ENCODE results near the gene TLE2.

Gene TLE2

DNA sequence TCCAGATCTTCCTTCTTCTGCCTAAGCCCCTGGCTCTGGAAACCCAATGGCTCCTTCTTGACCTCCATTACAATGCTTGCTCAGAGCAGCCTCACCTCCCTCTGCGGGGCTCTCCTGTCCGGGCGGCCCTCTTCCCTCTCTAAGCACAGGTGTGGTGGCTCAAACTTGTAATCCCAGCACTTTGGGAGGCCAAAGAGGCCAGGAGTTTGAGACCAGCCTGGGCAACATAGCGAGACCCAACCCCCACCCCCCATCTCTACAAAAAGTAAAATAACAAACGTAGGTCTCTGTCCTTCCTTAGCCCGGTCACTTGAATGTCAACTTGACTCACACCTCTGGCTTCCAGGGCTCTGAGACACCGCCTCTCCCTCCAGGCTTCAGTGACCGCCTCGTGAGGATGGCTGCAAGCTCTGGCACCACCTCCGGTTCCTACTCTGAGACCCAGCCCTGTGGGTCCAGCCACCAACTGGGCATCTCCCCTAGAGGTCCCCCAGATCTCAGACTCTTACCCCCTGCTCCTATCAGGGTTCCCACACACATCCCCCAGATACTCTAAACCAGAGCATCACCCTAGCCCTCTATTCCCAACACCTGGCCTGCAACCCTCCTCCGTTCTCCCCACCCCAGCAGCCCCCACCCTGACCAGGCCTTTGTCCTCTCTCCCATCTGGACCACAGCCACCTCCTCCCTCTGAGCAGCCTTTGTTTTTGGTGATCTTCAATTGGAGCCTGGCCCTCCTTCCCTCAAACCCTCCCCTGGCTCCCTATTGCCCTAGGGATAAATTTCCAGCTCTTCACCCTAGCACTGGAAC lies 4.7 kb upstream of the TLE2 start:
- no peaks in the 10 kb centered on the region for H3K36me3 ChIP-seq (ENCODE audit: control insufficient read depth, insufficient read depth, low read length)
- peak overlapping the region; percentile 58 for H3K4me3 ChIP-seq (ENCODE audit: low read depth, low read length)
- H3K4me1 ChIP-seq (ENCODE audit: control insufficient read depth, insufficient read depth, low read length) = peaks cover 8% of the 10 kb centered on the region
- no peaks in the 10 kb centered on the region for H3K9me3 ChIP-seq (ENCODE audit: control insufficient read depth, insufficient read depth, low read length)
- peaks cover 38% of the 10 kb centered on the region for H3K27me3 ChIP-seq (ENCODE audit: control insufficient read depth, insufficient read depth, low read length)
- no peak overlapping the region for H3K9ac ChIP-seq (ENCODE audit: low read depth, low read length)

DNA sequence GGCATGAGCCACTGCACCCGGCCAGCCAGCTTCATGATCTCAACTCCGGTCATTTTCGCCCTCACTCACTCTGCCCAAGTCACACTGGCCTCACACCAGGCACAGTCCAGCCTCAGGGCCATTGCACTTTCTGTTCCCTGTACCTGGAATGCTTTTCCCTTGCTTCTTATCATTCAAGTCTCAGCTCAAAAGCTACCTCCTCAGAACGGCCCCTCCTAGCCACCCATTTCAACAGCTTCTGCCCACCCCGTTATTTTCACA lies 2.5 kb upstream of the TLE2 start:
- Histone ChIP-seq H3K4me3 (ENCODE audit: low read depth, low read length) (no peak overlapping the region), H3K9me3 (ENCODE audit: control insufficient read depth, insufficient read depth, low read length) (no peaks in the 10 kb centered on the region), H3K4me1 (ENCODE audit: control insufficient read depth, insufficient read depth, low read length) (peaks cover 8% of the 10 kb centered on the region), H3K9ac (ENCODE audit: low read depth, low read length) (no peak overlapping the region), H3K36me3 (ENCODE audit: control insufficient read depth, insufficient read depth, low read length) (no peaks in the 10 kb centered on the region), H3K27me3 (ENCODE audit: control insufficient read depth, insufficient read depth, low read length) (peaks cover 55% of the 10 kb centered on the region)

DNA sequence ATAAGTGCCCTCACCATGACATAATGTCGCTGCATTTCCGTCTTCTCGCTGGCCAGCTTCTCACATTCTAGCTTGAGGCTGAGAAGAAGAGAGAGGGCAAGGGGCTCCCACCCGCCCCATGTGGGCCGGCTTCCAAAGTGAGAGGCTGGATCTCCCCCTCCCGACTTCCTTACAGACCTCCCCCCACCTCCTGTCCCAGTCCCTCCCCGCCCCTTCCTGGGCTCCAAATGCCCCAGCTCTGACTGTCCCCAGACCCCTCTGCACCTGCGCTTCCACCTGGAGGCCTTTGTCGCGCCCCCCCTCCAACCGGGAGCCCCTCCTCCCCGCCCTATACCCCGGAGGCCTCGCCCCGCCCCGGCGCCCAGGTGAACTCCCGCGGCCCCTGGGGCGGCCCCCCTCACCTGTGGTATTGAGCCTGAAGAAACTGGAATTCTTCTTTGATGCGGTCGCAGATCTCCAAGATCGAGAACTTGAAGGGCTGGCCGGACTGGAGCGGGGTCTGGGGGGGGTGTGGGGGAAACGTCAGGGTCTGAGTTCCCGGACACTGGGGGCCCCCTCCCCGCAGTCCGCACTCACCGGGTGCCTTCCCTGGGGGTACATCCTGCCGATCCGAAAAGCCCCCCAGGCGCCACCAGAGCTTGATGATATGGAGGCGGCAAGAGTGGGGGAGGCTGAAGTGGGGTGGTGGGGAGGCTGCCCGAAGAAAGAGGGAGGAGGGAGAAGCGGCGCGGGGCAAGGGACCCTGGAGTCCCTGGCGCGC lies 595 bp downstream of the TLE2 start:
- no peaks in the 10 kb centered on the region for H3K4me1 ChIP-seq (ENCODE audit: control insufficient read depth, insufficient read depth, low read length)
- H3K27me3 ChIP-seq (ENCODE audit: control insufficient read depth, insufficient read depth, low read length) = peaks cover 71% of the 10 kb centered on the region
- H3K4me3 ChIP-seq (ENCODE audit: low read depth, low read length) = peak overlapping the region; percentile 54
- H3K9me3 ChIP-seq (ENCODE audit: control insufficient read depth, insufficient read depth, low read length) = no peaks in the 10 kb centered on the region
- no peak overlapping the region for H3K9ac ChIP-seq (ENCODE audit: low read depth, low read length)
- no peaks in the 10 kb centered on the region for H3K36me3 ChIP-seq (ENCODE audit: control insufficient read depth, insufficient read depth, low read length)

DNA sequence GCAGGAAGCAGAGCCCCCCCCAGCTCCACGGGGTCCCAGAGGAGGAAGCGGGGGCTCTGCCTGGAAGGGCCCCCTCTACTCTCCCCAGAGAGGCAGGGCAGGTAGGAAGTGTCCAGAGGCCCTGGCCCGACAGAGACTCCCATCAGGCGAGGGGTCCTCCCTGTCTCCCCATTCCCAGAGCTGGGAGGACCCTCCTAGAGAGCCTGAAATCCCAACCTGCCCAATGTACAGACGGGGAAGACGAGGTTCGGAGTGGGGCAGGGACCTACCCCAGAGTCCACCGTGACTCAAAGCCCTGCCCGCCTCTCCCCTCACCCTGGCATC lies 1.1 kb downstream of the TLE2 start:
- Histone ChIP-seq H3K4me3 (ENCODE audit: low read depth, low read length) (peak overlapping the region; percentile 27), H3K36me3 (ENCODE audit: control insufficient read depth, insufficient read depth, low read length) (no peaks in the 10 kb centered on the region), H3K27me3 (ENCODE audit: control insufficient read depth, insufficient read depth, low read length) (peaks cover 74% of the 10 kb centered on the region), H3K9me3 (ENCODE audit: control insufficient read depth, insufficient read depth, low read length) (no peaks in the 10 kb centered on the region), H3K9ac (ENCODE audit: low read depth, low read length) (no peak overlapping the region), H3K4me1 (ENCODE audit: control insufficient read depth, insufficient read depth, low read length) (no peaks in the 10 kb centered on the region)

DNA sequence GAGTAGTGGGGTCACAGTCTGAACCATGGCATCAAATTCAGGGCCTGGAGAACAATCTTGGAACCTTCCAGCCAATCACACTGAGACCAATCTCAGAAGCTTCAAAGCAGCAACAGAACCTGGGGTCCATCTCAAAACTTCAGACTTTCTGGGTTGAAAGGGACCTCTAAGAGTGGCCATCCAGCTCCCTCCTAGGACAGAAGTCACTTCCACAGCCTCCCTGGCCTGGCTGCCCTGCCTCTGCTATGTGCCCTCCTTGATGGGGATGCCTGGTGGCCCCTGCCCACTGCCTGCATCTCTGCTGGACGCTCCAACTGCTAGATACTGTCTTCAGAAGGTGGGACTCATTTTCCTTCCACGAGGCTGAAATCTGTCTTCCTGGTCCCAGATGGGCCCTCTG lies 1.8 kb downstream of the TLE2 start:
- Histone ChIP-seq H3K9me3 (ENCODE audit: control insufficient read depth, insufficient read depth, low read length) (no peaks in the 10 kb centered on the region), H3K9ac (ENCODE audit: low read depth, low read length) (no peak overlapping the region), H3K4me3 (ENCODE audit: low read depth, low read length) (no peak overlapping the region), H3K4me1 (ENCODE audit: control insufficient read depth, insufficient read depth, low read length) (no peaks in the 10 kb centered on the region), H3K27me3 (ENCODE audit: control insufficient read depth, insufficient read depth, low read length) (peaks cover 68% of the 10 kb centered on the region), H3K36me3 (ENCODE audit: control insufficient read depth, insufficient read depth, low read length) (no peaks in the 10 kb centered on the region)

DNA sequence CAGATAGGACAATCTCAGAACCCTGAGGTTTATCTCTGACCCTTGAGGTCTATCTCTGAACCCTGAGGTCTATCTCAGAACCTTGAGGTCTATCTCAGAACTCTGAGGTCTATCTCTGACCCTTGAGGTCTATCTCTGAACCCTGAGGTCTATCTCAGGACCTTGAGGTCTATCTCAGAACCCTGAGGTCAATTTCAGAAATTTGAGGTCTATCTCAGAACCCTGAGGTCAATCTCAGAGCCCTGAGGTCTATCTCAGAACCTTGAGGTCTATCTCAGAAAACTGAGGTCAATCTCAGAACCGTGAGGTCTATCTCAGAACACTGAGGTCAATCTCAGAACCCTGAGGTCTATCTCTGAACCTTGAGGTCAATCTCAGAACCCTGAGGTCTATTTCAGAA lies 2.3 kb downstream of the TLE2 start:
- H3K9me3 ChIP-seq (ENCODE audit: control insufficient read depth, insufficient read depth, low read length) = no peaks in the 10 kb centered on the region
- no peaks in the 10 kb centered on the region for H3K36me3 ChIP-seq (ENCODE audit: control insufficient read depth, insufficient read depth, low read length)
- H3K4me1 ChIP-seq (ENCODE audit: control insufficient read depth, insufficient read depth, low read length) = no peaks in the 10 kb centered on the region
- no peak overlapping the region for H3K9ac ChIP-seq (ENCODE audit: low read depth, low read length)
- H3K27me3 ChIP-seq (ENCODE audit: control insufficient read depth, insufficient read depth, low read length) = peaks cover 68% of the 10 kb centered on the region
- no peak overlapping the region for H3K4me3 ChIP-seq (ENCODE audit: low read depth, low read length)

DNA sequence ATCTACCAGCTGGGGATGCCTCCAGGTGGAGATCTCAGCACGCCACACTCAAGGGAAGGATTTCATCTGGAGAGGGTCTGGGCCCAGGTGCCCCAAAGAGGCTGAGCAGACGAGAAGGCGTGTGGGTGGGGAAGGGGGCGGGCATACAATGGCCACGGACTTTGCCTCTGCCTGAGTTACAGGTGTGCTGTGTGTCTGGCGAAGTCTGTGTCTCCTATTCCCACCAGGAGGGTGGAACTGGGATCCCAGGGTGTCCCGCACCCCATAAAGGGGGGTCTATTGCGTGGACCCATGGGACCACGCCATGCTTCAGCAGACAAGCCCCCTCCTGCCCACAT lies 3.6 kb downstream of the TLE2 start:
- Histone ChIP-seq H3K36me3 (ENCODE audit: control insufficient read depth, insufficient read depth, low read length) (no peaks in the 10 kb centered on the region), H3K4me1 (ENCODE audit: control insufficient read depth, insufficient read depth, low read length) (no peaks in the 10 kb centered on the region), H3K27me3 (ENCODE audit: control insufficient read depth, insufficient read depth, low read length) (peaks cover 57% of the 10 kb centered on the region), H3K4me3 (ENCODE audit: low read depth, low read length) (peak overlapping the region; percentile 48), H3K9ac (ENCODE audit: low read depth, low read length) (no peak overlapping the region), H3K9me3 (ENCODE audit: control insufficient read depth, insufficient read depth, low read length) (no peaks in the 10 kb centered on the region)

DNA sequence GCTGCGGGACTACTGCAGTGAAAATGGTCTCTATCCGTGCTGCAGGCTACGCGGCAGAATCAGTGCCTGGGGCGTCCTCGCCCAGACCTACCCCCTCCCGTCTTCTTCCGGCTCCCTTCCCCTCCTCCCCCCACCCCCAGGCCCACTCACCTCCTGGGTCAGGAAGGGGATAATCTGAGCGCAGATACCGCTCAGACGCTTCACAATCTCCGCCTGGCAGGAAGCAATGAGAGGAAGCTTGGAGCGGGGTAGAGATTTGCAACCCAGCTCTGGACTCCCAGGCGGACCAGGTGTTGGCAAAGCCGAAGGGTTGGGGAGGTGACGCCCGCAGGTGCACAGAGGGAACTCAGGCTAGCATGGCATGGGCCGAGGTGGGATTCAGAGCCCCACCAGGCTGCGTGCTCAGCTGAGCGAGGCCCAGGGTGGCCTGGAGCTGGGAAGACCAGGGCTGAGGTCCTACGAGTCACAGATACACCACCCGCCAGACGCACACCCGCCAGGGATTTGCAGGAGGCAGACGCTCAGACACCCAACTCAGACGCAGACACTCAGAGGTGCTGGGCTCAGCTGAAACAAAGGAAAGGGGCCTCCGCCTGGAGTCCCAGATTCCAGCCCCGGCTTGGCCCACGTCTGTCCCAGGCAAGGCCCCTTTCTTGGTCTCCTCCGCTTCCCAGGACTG lies 4.1 kb downstream of the TLE2 start:
- Histone ChIP-seq H3K36me3 (ENCODE audit: control insufficient read depth, insufficient read depth, low read length) (no peaks in the 10 kb centered on the region), H3K4me3 (ENCODE audit: low read depth, low read length) (peak overlapping the region; percentile 48), H3K9me3 (ENCODE audit: control insufficient read depth, insufficient read depth, low read length) (no peaks in the 10 kb centered on the region), H3K27me3 (ENCODE audit: control insufficient read depth, insufficient read depth, low read length) (peaks cover 52% of the 10 kb centered on the region), H3K9ac (ENCODE audit: low read depth, low read length) (no peak overlapping the region), H3K4me1 (ENCODE audit: control insufficient read depth, insufficient read depth, low read length) (no peaks in the 10 kb centered on the region)

DNA sequence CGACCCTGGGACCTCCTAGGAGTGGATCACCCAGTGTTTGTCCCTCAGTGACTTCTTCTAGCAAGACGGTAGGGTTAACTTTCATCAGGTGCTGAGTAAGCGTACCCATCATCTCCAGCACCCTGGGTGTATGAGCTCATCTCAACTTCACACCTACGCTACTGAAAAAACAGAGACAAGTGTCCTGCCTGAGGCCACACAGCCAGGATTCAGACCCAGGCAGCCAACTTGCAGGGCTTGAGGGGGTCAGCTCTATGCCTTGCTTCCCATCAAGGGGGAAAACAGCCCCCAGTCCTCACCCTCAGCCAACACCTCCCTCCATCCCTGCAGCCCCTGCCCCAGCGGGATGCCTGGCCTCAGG lies 4.6 kb downstream of the TLE2 start:
- no peaks in the 10 kb centered on the region for H3K9me3 ChIP-seq (ENCODE audit: control insufficient read depth, insufficient read depth, low read length)
- H3K4me1 ChIP-seq (ENCODE audit: control insufficient read depth, insufficient read depth, low read length) = no peaks in the 10 kb centered on the region
- H3K4me3 ChIP-seq (ENCODE audit: low read depth, low read length) = peak overlapping the region; percentile 48
- no peak overlapping the region for H3K9ac ChIP-seq (ENCODE audit: low read depth, low read length)
- H3K27me3 ChIP-seq (ENCODE audit: control insufficient read depth, insufficient read depth, low read length) = peaks cover 47% of the 10 kb centered on the region
- no peaks in the 10 kb centered on the region for H3K36me3 ChIP-seq (ENCODE audit: control insufficient read depth, insufficient read depth, low read length)

DNA sequence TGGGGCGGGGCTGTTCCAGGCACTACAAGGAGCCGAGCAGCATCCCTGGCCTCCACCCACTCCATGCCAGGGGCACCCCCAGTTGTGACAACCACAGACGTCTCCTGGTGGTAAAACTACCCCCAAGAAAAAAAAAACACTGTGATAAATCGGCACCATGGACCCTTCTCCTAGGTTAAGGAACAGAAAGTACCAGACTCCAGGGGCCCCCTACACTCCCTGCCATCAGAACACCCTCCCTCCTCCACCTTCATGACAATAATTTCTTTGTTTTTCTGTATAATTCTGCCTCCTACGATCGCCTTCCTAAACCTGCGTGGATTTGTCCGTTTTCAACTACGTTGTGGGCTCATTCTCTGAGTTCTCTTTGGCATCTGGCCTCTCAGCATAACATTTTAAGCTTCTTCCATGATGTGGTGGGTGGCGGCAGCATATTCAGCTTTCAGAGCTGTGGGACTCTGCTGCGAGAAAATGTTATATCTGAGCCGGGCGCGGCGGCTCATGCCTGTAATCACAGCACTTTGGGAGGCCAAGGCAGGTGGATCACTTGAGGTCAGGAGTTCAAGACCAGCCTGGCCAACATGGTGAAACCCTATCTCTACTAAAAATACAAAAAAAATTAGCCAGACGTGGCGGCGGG lies 8.6 kb downstream of the TLE2 start:
- Histone ChIP-seq H3K36me3 (ENCODE audit: control insufficient read depth, insufficient read depth, low read length) (no peaks in the 10 kb centered on the region), H3K27me3 (ENCODE audit: control insufficient read depth, insufficient read depth, low read length) (peaks cover 18% of the 10 kb centered on the region), H3K4me3 (ENCODE audit: low read depth, low read length) (no peak overlapping the region), H3K4me1 (ENCODE audit: control insufficient read depth, insufficient read depth, low read length) (no peaks in the 10 kb centered on the region), H3K9me3 (ENCODE audit: control insufficient read depth, insufficient read depth, low read length) (no peaks in the 10 kb centered on the region), H3K9ac (ENCODE audit: low read depth, low read length) (no peak overlapping the region)

DNA sequence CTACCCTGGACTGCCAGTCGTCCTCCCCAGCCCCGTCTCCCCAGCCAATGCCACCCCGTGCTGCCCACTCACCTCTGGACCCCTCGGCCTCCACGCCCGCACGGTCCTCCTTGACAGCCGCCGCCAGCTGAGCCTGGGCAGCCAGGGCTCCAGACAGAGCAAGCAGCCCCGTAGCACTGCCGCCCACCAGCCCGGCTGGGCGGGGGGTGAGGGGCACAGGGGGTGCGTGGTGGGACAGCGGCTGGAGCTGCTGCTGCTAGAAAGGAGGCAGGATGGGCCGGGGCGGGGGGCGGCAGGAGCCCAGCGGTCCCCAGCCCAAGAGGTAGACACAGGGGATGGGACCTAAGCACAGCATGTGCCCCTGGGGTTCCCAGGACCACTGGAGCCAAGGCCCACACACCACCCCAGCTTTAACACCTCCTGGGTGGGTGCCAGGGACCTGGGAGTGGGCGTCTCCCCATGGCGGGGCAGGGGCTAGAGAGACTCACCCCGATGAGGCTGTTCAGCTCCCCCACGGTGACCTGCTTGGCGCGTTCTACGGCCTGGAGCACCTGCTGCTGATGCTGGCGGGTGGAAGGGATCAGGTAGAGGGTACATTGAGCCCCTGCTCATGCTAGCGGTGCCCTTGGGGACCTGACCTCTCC lies 9.7 kb downstream of the TLE2 start:
- Histone ChIP-seq H3K36me3 (ENCODE audit: control insufficient read depth, insufficient read depth, low read length) (no peaks in the 10 kb centered on the region), H3K9me3 (ENCODE audit: control insufficient read depth, insufficient read depth, low read length) (no peaks in the 10 kb centered on the region), H3K27me3 (ENCODE audit: control insufficient read depth, insufficient read depth, low read length) (peaks cover 9% of the 10 kb centered on the region), H3K4me1 (ENCODE audit: control insufficient read depth, insufficient read depth, low read length) (no peaks in the 10 kb centered on the region), H3K9ac (ENCODE audit: low read depth, low read length) (no peak overlapping the region), H3K4me3 (ENCODE audit: low read depth, low read length) (no peak overlapping the region)

Data from iPS-15b (cell line).